H1 (cell line): ENCODE results near the gene KIR3DL3. TPM values are rescaled to one million over a fixed set of nuclear protein-coding genes. Genes with fewer than 3 reads are reported as not detected.

Experiments
- polyA plus RNA-seq, 7 experiments: library from polyadenylated mRNA; depleted of rRNA in 3 of 7; stranded (reverse) in 5 of 7; unstranded in 2 of 7; fragments of >200 nt in 5 of 7; fragments of 200-250 nt in 2 of 7; gene quantifications; 1 replicate in 5 of 7; 2 replicates in 1 of 7; 4 replicates in 1 of 7; pipeline versions ENCODE4 v1.2.1 to v1.2.3, GENCODE V29; 2011 to 2013; ENCODE audit warnings: missing spikeins in 2 of 7, mixed read lengths in 2 of 7
- small RNA-seq: library from polyadenylated mRNA; stranded (forward); fragments of <200 nt; extraction: miRNeasy Mini kit (QIAGEN cat#:217004); gene quantifications from one replicate; pipeline ENCODE3, GENCODE V24; 2013; ENCODE audit not compliant: insufficient read depth
- total RNA-seq: library from RNA; stranded (reverse); fragmentation: NEBNext Ultra II Directional; extraction: Animal tissue kit (Norgen Biotek cat#: 25700); gene quantifications from 2 replicates; pipeline ENCODE4 v1.2.1, GENCODE V29; 2021

KIR3DL3 gene
- total and polyA plus RNA-seq, 2 of the 8 experiments (the other 6 are each of a cell fraction or from before 2014, with no cell fraction given), result not detected

Small RNA genes within 50 kb of the gene (small RNA-seq; reads per million reads assigned to genes)
- gene AC245128.2 (not detected), gene KIR3DP1 (not detected)

Other genes with a start within 250 kb of the KIR3DL3 start
- not detected in 2 replicates for gene LAIR2, start 221.6 kb upstream of the KIR3DL3 start, total RNA-seq
- not detected in 2 replicates for gene LAIR2, start 221.6 kb upstream of the KIR3DL3 start, polyA plus RNA-seq (2011; rRNA removed)
- gene LILRA2, start 150.7 kb upstream of the KIR3DL3 start, total RNA-seq, result not detected in 2 replicates
- gene LILRA2, start 150.7 kb upstream of the KIR3DL3 start, polyA plus RNA-seq (2011; rRNA removed), result not detected in 2 replicates
- gene LILRA1, start 130.8 kb upstream of the KIR3DL3 start, total RNA-seq, result not detected in 2 replicates
- not detected in 2 replicates for gene LILRA1, start 130.8 kb upstream of the KIR3DL3 start, polyA plus RNA-seq (2011; rRNA removed)
- not detected in 2 replicates for gene LILRB1, start 94.0 kb upstream of the KIR3DL3 start, total RNA-seq
- not detected in 2 replicates for gene LILRB1, start 94.0 kb upstream of the KIR3DL3 start, polyA plus RNA-seq (2011; rRNA removed)
- not detected in 2 replicates for gene LILRB4, start 61.5 kb upstream of the KIR3DL3 start, total RNA-seq
- not detected in 2 replicates for gene LILRB4, start 61.5 kb upstream of the KIR3DL3 start, polyA plus RNA-seq (2011; rRNA removed)
- gene KIR2DL3, start 14.1 kb downstream of the KIR3DL3 start, total RNA-seq, result not detected in 2 replicates
- gene KIR2DL3, start 14.1 kb downstream of the KIR3DL3 start, polyA plus RNA-seq (2011; rRNA removed), result not detected in 2 replicates
- not detected in 2 replicates for gene KIR2DL1, start 45.4 kb downstream of the KIR3DL3 start, total RNA-seq
- gene KIR2DL1, start 45.4 kb downstream of the KIR3DL3 start, polyA plus RNA-seq (2011; rRNA removed), result not detected in 2 replicates
- not detected in 2 replicates for gene KIR2DL4, start 79.2 kb downstream of the KIR3DL3 start, total RNA-seq
- gene KIR2DL4, start 79.2 kb downstream of the KIR3DL3 start, polyA plus RNA-seq (2011; rRNA removed), result not detected in 2 replicates
- not detected in 2 replicates for gene KIR3DL1, start 92.0 kb downstream of the KIR3DL3 start, total RNA-seq
- gene KIR3DL1, start 92.0 kb downstream of the KIR3DL3 start, polyA plus RNA-seq (2011; rRNA removed), result not detected in 2 replicates
- gene KIR2DS4, start 108.2 kb downstream of the KIR3DL3 start, total RNA-seq, result not detected in 2 replicates
- gene KIR2DS4, start 108.2 kb downstream of the KIR3DL3 start, polyA plus RNA-seq (2011; rRNA removed), result not detected in 2 replicates
- gene KIR3DL2, start 126.0 kb downstream of the KIR3DL3 start, total RNA-seq, result not detected in 2 replicates
- gene KIR3DL2, start 126.0 kb downstream of the KIR3DL3 start, polyA plus RNA-seq (2011; rRNA removed), result not detected in 2 replicates
- not detected in 2 replicates for gene FCAR, start 149.8 kb downstream of the KIR3DL3 start, total RNA-seq
- not detected in 2 replicates for gene FCAR, start 149.8 kb downstream of the KIR3DL3 start, polyA plus RNA-seq (2011; rRNA removed)
- gene NCR1, start 181.7 kb downstream of the KIR3DL3 start, total RNA-seq, result 4.6 and 5.1 TPM in 2 replicates
- gene NCR1, start 181.7 kb downstream of the KIR3DL3 start, polyA plus RNA-seq (2011; rRNA removed), result 1.5 and 2.3 TPM in 2 replicates
- 0.91 and 0.96 TPM in 2 replicates for gene NLRP7, start 223.1 kb downstream of the KIR3DL3 start, total RNA-seq
- gene NLRP7, start 223.1 kb downstream of the KIR3DL3 start, polyA plus RNA-seq (2011; rRNA removed), result 0.75 and 1.2 TPM in 2 replicates
- gene NLRP2, start 241.9 kb downstream of the KIR3DL3 start, total RNA-seq, result 2.5 TPM in 2 replicates
- gene NLRP2, start 241.9 kb downstream of the KIR3DL3 start, polyA plus RNA-seq (2011; rRNA removed), result 0.62 and 0.71 TPM in 2 replicates